Activated CD4-positive, alpha-beta T cell treated with anti-CD3 and anti-CD28 coated beads, Interleukin-2, Interleukin-6, amounts not matched to agents 100 ng/mL and 50 ng/mL, durations not matched to agents 16 hours and 8 hours (primary cell): Measurements from ENCODE around the gene TCF21.
"Not testable (repeated sequence)": the region's sequence is repeated elsewhere in the genome, so short reads cannot be mapped to it uniquely, and the experiment has no call there.

Experiments
- DNase-seq: peaks from one replicate; pipeline ENCODE4 v3.0.0-alpha.2; 2020

The TCF21 gene

DNA sequence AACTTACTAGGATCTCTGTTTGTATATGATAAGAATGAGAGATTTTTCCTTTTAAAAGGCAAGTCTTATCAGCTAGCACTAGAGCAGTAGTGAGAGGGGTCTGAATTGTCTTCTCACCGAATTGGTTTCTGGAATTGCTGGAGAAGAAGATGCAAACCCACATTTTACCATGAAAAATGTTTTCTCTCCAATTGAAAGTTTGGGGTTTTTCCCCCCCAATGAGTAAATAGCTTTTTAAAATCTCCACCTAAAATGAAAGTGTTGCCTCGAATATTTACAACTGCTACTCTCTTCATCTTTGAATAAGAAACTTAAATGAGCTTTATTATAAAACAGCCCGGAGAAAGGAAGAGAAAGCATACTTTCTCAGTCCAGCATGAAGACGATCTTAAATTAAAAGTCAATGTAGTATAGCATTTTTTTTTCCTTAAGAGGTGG is 1.8 kb downstream of the TCF21 start:
- no peak for DNase-seq

DNA sequence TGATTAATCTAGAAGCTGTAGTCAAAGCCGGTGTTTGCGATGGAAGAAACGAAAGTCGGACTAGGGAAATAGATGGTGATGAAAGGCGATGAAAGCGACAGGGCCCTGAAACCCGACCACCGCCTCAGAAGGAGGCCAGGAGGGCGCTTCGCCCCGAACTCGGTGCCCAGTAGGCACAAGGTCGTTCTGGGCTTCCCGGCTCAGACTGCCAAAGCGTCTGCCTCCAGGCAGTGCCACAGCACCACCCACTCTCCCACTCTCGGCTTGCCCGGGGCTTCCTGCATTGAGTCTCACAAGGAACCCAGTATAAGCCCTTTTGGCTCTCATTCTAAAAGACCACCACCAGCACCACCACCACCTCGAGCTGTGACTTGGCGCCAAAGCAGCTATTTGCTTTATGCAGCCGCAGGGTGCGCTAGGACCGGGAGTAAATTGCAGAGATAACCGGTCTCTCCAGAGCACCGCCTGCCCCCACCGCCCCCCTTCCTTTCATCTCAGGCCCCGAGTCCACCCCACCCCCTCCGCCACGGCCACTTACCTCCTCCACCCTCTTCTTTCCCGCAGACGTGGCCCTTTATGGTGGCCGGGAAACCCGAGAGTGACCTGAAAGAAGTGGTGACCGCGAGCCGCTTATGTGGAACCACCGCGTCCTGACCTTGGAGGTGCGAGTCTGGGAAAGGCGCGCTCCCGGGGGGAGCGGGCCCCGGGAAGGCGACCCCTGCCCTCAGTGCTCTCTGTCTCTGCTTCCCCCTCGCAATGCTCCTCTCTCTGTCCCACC is 2.4 kb downstream of the TCF21 start:
- DNase-seq: peak; percentile 11

DNA sequence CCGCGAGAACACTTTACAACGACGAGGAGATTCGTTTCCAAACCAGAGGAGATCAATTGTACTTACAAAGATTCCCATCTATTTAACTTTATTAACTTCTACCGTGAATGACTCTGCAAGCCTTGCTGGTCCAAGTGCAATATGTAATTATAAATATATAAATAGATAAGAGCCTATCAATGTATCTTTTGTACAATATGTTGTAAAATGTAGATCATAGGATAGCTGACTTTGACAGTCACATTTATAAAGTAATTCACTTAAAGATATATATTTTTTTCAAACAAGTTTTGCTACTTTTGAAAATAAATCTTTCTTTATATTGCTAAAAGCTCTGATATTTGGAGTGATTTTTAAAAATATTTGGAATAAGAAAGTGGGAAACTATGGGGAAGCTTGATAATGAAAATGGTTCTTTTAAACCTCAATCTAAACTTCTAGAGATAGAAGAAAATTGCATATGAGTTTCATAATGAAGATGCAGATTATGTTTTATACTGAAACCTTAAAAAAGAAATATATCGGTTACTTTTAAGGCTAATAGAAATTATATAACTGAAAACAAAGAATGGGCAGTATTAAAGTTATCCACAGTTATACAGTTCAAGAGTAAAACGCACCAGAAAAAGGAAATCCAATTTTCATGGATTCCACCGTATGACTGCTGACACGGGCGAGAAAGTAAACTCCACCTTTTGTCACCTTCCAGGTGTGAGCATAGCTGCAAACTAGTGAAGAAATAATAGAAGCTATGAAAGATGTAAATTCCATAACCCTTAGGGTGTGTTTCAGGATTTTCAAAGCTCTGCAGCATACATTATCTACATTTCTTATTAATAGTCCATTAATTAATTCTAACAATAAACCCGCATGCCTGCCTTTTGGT is 3.3 kb downstream of the TCF21 start:
- no peak for DNase-seq

DNA sequence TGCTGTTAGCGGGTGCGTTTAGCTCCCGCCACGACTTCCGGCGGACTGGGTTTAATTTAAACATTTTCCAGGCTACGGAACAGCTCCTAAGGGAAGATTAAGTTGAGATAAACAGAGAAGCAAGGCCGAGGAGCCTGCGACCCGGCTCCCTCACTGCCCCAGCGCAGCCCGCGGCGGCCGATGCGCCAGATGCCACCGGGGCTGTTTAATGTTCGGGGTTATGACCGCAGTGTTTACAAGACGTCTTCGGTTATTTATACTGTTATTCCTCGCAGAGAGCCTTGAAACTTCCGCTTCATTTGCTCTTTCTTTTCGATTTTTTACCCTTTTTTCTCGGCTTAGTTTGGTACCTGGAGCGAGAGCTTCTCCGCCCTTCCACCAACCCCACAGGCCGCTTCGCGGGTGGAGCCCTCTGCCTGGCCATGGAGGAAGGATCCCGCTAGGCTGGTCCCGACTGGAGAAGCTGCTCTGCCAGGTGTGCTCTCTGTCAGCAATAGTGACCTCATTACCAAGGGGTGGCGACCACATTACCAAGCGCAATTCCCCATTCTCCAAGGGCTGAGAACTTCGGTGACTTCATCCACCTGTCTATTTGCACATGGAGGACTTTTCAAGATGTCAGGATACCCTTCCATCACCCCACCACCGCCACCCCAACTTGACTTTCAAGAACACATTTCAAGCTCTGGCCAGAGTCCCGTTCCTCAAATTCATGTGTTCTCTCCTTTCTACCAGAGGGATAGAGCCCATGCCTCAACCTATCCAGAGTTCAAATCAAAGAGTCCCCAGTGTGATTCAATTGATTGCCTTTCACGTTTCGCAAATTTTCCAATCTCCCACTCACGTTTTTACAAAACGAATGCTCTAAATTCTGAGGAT is 4.1 kb downstream of the TCF21 start:
- DNase-seq: no peak

DNA sequence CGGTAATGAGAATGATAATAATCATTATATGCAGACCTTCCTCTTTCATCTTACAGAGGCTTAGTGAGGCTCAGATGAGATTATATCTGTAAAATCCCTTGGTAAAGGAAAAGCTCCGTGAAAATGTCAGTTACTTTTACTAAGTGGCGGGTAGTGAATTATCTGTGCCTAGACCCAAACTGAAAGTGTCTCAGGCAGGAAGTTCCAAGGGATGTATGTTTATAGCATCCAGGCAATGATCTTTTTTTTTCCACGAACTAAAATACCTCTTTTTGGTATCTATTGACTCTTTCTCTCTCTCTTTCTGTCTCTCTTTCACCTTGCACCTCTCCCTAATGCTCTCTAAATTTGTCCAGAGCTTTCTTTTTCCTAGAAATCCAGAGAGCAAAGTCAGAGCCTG is 5.0 kb downstream of the TCF21 start:
- DNase-seq: no peak

DNA sequence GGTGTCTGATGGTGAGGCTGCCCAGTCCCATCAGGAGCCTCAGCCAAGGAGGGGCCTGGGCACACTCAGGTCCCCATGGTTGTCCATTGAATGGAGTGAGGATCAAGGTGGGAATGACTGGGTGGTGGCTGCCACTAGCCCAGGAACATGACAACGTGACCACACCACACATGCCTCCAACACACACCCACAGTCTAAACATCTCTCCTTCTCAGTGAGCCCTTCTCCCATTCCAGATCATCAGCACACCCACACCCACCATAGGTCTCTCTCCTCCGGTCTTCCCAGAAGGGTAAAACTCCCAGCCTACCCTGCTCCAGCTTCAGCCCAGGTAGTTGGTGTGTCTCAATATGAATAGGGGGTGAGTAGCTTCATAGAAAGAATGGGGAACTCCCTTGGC is 5.5 kb downstream of the TCF21 start:
- DNase-seq: no peak

DNA sequence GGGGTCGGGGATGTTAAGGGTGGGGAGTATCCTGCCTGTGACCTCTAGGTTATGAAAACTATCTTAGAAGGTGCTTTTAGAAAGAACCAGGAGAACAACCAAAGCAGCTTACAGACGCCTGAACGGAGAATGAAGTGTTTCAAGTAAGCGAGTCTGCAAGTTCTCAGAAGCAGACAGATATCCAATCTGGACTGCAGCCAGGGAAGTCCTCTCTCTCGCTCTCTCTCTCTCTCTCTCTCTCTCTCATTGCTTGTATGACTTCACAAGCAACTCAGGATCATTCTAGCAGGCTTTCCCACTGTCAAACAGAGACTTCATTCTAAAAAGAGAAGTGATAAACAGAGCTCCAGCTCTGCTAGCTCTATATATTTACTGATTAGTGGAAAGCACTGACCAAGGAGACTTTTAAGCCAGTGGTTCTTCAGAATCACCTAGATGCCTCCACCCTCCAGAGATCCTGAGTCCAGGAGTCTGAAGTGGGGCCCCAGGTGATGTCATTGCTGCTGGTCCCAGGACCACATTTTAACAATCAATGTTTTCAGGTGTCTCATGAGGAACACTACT is 6.0 kb downstream of the TCF21 start:
- DNase-seq: no peak

DNA sequence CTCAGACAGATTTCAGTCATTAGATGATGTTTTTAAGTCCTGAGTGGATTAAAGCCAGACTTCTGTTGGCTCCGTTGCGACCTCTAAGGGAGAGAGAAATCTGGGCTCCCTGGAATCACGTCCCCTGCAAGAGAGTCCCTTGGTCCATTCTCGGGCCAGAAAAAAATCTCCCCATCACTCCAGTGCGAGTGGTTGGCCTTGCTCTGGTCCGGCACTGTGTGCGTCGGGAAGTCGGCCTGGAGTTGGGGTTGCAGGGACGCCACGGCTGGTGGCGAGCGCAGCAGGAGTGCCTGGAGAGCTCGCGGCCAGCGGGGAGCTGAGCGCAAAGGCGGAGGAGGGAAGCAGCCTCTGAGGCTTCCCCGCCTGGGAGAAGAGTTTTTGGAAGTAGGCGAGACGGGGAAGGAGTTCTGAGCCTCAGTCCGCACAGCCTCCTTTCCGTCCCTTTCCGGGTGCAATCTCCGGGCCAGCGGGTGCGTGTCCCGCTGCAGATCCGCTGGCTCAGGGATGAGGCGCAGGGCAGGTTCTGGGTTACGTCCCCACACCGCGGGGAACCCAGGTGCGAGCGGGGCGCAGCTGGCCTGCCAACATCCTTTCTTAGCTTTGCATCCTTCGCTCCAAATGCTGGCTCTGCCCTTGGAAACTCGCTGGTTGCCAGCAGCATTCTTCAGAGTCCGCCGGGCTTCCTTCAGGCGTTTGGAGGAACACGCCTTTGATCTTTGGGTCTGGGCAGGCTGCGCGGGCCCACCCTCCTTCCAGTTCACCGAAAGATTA is 6.8 kb downstream of the TCF21 start:
- DNase-seq: no peak

DNA sequence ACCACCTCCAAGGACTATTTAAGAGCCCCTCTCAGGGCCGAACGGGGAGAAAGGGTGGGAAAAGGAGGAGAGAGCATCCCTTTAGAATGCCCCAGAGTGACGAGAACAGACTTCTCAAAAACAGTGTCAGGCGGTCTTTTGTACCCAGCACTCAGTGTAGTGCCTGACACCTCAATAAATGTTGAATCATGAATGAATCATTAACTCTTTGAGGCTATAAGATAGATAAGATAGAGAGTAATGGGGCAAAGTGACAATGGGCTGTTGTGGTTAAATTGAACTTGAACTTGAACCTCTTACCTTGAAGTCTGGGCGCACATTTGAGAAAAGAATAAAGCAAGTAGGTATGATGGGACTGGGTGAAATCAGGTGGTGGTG is 7.4 kb downstream of the TCF21 start:
- DNase-seq: no peak

DNA sequence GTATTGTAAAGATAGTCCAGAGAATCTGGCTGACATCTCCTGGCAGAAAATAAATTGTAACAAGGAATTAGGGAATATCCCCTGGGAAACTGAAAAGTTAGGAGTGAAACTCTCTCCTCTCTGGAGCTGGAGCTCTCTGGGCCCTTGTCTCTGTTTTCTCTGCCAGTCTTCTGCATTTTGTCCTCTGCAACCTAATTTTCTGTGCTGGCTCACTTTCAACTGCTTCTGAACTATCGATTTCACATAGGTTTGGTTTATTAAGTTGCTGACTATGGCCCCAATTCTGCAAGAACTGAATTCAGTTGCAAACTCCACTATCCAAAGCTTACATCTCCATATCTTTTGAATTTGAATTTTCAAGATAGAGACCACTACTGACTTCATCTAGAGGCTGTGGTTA is 9.3 kb downstream of the TCF21 start:
- no peak for DNase-seq

DNA sequence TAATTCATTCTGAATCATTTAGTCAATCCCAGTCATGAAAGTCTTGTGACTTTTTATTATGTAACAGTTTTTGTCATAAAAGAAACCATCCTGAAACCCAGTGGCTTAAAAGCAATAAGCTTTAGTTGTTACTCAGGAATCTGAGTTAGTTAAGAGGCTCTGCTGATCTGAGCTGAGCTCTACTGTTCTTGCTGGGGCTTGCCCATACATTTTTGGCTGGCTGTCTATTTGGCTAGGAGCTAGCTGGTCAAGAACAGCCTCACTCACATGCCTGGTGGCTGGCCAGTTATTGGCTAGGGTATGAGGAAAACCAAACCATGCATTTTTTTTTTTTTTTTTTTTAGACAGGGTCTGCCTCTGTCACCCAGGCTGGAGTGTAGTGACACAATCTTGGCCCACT is 10.6 kb downstream of the TCF21 start:
- DNase-seq: no peak

DNA sequence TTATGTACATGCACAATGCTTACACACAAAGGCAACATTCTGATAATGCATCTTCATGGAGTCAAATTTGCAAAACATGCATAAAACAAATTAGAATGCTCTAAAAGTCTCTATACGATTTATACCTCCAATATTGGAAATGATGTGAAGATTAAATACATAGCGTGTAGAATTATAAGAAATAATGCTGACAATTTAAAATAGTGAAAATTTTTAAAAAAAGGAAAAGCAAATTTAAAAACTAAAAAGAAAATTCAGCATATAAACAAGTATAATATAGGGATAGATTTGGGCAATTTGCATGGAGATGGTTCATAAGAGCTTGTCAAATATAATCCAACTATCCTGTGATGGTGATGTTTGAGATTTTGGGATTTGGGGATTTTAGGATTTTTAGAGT is 14.9 kb downstream of the TCF21 start:
- DNase-seq: no peak

DNA sequence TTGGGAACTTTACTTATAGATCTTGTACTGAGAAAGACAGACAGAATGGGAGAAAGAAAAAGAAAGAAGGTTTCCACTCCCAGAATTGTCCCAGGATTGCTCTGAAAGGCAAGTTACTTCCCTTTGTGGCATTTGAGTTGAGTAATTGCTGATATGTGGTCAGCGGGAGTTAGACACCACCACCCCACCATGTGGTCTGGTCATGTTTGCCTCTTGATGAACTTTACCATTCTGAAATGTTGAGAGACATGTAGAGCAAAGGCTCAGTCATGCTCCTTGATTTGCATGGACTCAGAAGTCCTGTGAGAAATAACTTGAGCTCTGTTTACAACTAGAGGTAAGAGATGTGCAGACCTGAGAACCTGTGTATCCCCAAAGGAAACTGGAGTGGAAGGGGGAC is 17.1 kb downstream of the TCF21 start:
- no peak for DNase-seq

DNA sequence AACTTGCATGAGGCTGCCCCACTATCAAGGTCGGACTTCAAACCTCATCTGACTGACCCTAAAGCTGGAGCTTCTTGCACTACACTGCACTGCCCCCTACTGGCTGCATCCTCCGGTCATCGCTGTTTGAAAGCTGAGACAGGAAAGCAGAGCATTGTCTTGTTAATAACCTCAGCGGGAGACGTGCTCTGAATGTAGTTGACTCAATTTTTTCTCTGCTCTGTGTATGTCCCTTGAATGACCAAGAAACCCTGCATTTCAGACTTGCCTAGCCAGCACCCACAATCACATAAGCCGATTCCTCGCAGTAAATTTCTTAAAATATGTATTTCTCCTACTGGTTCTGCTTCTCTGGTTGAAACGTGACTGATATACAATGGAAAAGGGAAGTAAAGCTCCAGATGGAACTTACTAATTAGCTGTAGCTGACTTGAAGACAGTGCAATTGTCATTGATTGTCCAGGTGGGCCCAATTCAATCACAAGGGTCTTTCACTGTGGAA is 27.8 kb downstream of the TCF21 start:
- DNase-seq: peak; percentile 82

DNA sequence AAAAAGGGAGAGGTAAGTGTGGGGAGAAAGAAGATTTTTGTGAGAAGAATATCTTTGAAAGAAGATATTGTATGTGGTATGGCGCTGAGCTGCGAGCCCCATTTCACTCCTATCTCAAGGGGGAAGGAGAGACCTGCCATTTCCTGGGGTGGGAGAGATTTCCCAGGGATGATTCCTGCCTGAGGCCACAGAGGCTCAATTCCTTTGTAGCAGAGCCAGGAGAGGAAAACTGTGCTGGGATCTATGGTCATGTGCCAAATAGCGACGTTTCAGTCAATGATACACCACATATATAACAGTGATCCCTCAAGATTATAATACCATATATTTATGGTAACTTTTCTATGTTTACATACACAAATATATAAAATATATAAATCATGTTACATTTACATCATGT is 28.9 kb downstream of the TCF21 start:
- no peak for DNase-seq

DNA sequence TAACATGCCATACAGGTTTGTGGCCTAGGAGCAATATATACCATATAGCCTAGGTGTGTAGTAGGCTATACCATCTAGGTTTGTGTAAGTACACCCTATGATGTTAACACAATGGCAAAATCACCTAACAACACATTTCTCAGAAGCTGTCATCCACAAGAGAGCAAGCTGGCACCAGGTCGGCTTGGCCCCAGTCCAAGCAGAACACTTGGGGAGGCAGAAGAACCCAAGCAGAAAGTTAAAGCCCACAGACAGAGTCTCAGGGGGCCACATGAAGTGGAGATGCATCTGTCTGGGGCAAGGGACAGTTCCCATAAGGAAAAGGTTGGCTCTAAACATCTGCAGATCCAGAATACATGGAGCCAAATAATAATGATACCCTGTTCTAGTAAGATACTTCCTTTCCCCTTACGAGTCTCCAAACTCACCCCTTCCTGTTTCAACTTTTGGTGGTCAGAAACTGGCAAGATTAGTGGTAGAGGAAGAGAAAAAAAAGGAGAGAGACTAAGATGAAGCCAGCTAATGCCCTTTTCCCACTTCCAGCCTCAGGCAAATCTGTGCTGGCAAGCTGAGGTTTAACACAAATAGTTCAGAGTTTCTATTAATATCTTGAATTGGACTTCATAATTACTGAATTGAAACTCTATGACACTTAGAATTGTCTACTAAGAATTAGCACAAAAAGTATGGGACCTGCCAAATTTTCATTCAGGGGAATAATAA is 29.5 kb downstream of the TCF21 start:
- DNase-seq: no peak

DNA sequence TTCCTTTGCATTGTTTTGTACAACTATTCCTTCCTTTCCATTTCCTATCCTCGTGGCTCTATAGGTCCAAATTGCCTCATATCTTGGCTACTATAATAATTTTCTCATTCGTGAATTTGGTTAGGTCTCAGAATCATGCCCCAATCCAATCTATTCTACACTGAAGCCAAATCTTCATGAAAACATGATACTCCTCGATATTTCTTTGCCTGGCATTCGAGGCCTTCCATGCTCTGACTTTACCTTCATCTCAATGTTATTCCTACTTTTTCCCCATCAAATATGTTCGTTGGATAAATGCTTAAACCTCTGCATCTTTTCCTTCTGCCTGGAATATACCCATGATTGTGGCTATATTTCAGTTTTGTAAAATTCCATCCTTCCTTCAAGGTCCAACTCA is 30.4 kb downstream of the TCF21 start:
- no peak for DNase-seq

DNA sequence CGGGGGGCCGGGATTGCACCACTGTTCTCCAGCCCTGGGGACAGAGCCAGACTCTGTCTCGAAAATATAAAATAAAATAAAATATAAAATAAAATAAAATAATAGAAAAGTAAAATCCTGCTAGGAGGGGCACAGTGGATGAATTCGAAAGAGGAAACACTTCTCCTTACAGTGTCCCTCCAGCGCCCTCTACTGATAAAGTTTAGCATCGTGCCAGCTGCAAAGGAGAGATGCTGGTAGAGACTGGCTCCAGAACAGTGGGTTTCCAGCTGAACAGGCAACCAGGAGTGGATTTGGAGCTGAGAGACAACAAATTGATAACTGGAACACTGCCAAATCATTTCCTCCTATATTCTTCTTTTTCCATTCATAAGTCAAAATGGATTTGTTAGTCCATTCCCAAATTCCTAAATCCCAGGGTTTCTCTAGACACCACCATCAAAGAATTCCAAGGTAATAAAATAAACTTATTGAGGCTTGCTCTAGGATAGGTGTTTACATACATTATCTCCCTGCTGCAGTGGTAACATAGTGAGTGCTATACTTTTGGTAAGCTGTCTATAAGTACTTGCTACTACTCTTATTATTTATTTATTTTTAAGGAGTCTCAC is 32.4 kb downstream of the TCF21 start:
- peak; percentile 84 for DNase-seq

DNA sequence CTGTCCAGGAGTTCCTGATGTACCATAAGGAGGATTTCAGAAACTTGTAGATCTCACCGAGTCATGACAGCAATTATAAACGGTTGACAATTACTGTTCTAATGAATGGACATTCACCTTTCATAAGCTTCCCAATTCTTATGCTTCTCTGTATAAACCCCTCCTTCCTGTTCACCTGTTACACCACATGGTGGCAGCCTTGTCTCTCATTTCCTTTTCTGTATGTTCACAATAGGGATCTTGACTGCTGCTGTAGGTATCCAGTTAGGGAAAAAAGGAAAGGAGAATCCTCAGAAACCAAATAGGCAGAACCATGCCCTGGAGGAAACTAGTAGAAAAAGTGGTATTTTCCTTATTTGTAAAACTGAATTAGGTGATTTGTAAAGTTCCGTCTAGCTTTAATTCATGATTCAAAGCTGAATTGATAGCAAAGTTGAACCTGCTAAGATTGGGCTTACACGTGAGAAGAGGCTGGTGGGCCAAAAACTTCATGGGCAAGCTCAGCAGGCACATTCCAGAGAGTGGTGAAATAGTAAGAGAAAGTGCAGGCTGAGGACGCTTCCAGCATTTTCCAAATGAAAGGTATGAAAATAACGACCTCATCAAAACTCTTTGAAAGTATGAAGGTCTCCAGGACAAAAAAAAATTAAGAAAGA is 35.2 kb downstream of the TCF21 start:
- peak; percentile 67 for DNase-seq

DNA sequence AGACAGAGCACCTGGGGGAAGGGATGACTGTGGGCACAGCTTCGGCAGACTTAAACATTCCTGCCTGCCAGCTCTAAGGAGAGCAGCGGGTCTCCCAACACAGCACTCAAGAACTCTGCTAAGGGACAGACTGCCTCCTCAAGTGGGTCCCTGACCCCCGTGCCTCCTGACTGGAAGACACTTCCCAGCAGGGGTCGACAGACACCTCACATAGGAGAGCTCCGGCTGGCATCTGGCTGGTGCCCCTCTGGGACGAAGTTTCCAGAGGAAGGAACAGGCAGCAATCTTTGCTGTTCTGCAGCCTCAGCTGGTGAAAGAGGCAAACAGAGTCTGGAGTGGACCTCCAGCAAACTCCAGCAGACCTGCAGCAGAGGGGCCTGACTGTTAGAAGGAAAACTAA is 42.3 kb downstream of the TCF21 start:
- DNase-seq: not testable (repeated sequence)
